HL-60/S4 treated with retinoic acid at 250 ng/mL for 4 days and 3 days (cell line): ENCODE results near the gene PDE1C.

Experiments
- in situ Hi-C: fragments of 300-500 bp; cut with MboI; formaldehyde crosslinking; loops from 2 replicates; pipeline ENCODE4 v1.7.0; 2022; ENCODE audit warnings: low sequenced_read_pairs

PDE1C gene

DNA sequence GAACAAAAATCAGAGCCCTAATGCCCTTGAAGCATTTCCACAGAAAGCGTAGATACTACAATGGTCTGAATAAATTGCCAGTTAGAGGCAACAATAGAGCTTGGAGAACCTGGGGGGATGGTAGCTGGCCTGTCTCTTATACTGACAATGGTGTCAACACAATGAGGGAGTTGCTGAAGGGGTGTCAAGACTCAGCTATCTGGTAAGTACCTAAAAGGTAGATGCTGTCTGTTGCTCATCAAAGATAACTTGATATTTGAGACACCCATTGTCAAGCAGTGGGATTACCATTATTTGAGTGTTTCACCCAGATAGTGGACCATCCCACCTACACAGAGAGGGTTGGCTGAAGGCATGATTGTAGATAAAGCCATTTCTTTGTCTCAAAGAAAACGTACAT lies 72.8 kb downstream of the PDE1C start:
- in situ Hi-C loops: no loop called here

GRCh38 chr7:31995134-31995533 lies 75.1 kb downstream of the PDE1C start:
- in situ Hi-C loops: no loop called here

GRCh38 chr7:31991846-31992245 lies 78.4 kb downstream of the PDE1C start:
- in situ Hi-C loops: no loop called here

GRCh38 chr7:31991406-31991805 lies 78.8 kb downstream of the PDE1C start:
- in situ Hi-C loops: no loop called here

DNA sequence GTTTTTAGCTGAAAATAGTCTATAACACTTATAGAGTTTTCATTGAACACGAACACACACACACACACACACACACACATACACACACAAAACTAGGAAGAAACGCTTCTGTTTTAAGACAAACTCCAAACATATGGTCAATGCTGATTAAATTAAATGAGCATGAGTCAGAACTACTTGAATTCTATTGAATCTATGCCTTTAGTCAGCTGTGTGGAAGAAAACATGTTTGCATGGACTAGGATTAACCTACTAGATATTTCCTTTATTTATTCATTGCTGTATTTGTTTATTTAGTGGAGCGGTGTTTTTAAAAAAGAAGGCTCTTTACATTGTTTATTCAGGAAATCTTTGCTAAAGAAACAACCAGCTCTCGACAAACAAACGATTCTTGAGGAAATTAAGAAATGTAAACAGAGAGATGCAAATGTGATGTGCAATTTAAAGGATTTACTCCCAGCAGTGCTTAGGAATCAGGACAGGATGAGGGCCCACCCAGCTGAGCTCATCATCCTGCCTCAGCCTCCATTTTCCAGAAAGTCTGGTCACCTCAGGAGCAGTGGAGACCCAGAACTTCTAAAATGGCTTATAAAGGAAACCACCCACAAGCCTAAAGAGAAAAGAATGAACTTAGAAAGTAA lies 83.2 kb downstream of the PDE1C start:
- in situ Hi-C loops: no loop called here

DNA sequence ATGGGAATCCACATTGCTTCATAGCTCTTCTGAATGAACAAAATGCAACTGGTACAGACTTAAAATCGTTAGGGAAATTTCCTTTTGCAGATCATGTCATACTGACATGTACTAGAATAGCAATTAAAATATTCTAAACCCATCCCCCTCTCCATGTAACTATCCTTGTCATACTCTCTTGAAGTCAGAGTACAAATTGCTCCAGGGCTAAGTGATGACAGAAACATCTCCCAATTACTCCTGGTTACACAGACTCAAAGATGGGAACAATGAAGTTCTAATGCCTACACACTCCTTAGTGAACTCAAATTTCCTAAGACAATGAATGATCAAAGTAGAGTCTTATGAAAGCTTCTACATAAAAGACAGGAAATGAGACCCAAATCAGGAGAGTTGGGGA lies 87.2 kb downstream of the PDE1C start:
- in situ Hi-C loops: no loop called here

DNA sequence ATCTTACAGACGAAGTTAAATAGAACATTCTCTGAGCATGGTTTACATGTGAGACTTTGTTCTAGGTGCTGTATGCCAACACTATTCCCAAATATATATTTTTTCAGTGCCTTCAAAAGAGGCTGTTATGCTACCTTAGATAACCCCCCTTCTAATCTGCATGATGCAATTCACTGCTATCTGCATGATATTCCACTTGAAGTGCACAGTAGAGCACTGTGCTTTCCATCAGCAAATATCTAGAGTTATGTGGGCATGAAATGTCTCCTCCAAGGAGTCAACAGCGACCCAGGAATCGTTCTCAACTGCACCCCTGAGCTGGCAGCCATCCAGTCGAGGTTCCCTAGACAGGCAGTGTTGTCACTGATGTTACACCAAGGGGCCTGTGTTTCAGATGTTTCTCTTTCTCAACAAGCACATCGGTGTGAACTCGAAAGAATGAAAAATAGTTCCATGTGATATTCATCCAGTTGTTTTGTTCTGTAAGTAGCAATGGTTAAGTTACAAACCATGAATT lies 88.3 kb downstream of the PDE1C start:
- in situ Hi-C loops: no loop called here

DNA sequence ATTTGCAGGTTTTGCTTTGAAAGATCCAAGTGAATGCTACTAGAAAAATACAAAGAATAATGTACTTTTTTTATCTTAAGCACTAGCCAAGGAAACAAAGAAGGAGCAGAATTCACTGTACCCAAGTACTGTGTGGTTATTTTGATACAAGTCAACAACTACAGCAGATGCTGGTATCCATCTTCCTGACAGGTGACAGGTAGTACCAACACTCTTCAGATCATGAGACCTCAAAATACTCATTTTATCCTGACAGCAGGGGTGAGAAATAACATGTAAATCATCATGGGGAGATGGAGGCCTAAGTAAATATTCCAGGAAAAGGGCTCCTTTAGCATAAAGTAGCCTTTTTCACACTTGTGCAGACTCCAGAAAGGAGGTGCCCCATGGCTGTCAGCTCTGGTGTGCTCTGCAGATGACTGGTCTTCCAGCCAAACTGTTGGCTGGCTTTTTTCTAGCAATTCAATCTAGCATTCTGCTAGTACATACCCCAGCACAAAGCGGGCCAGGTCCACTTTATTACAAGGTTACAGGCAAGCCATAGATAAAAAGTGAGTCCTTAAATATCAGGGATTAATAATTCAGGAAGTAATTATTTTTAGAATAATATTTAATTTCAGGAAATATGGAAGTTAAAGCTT lies 90.4 kb downstream of the PDE1C start:
- in situ Hi-C loops: no loop called here

- in situ Hi-C loops: no loop called here
Measured at GRCh38 chr7:31975546-31975945, 94.7 kb downstream of the PDE1C start.

DNA sequence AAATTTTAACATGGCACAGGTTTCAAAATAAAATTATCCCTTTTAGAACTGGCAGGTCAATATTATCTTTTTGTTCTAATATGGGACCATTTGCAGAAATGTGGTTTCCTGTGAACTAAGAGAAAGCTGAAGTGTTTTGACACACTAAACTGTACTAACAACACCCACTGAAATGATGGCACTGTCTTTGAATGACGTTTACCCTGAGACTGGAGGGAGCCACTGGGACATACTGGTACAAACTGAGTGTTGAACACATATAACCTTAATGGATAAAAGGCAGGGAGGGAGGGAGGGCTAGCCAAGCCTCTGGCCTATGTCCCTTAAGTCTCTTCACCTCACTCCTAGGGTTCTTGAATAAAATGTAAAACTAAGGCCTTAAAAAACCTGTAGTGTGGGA lies 95.9 kb downstream of the PDE1C start:
- in situ Hi-C loops: no loop called here

- in situ Hi-C loops: no loop called here
Measured at GRCh38 chr7:31971049-31971667, 99.0 kb downstream of the PDE1C start.

- in situ Hi-C loops: no loop called here
Measured at GRCh38 chr7:31970501-31970900, 99.7 kb downstream of the PDE1C start.

GRCh38 chr7:31963569-31964175 lies 106.5 kb downstream of the PDE1C start:
- in situ Hi-C loops: no loop called here

- in situ Hi-C loops: no loop called here
Measured at GRCh38 chr7:31962246-31962645, 108.0 kb downstream of the PDE1C start.

DNA sequence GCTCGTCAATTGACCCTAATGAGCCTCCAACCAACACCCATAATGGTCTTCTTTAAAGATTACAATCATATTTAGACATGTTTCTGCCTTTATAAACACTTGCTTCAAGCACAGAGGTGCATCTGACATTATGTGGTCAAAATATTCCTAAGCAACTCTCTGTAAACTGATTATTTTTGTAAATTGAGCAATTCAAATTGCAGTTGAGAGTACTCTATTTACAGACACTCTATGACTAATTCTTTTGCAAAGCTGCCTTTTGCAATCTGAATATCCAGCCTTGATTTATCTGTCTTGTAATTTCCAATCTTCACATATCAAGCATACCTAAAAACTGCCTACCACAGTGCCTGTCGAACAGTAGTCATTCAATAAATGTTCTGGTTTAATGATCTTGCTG lies 112.0 kb downstream of the PDE1C start:
- in situ Hi-C loops: no loop called here

- in situ Hi-C loops: no loop called here
Measured at GRCh38 chr7:31957756-31958155, 112.5 kb downstream of the PDE1C start.

GRCh38 chr7:31957090-31957720 lies 113.0 kb downstream of the PDE1C start:
- in situ Hi-C loops: no loop called here

DNA sequence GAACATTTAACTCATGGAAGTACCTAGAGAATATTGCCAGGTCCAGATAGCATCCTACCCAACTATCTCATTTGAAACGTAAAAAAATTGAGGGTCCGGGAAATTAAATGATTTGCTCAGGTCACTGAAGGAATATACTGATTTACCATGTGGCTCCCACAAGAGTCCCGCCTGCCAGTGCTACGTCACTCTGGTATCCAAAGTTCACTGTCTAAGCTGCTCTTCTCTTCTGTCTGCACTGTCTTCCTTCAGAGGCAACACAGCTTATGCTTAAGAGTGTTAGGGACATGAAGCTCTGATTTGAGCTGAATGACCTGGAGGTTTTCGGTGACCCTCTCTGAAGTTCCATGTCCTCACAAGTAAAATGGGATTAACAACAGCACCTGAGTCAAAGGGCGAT lies 114.6 kb downstream of the PDE1C start:
- in situ Hi-C loops: no loop called here

DNA sequence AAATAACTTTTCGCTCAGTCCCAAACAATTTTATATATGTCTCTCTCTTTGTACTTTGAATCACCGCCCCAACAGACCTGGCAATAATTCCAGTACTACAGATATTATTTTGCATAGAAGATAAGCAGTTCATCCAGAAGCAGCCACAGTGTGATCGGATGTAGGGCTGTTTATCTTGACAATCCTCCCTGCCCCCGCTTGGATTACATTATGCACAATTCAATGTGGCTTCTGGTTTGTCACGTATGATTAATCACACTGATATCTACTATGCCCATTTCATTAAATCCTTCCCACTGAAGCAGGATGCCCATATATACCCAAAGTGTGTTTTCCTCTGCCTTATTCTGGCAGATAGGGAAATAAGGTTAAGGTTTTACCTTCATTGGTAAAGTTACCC lies 115.2 kb downstream of the PDE1C start:
- in situ Hi-C loops: no loop called here

GRCh38 chr7:31954500-31954899 lies 115.7 kb downstream of the PDE1C start:
- in situ Hi-C loops: no loop called here

DNA sequence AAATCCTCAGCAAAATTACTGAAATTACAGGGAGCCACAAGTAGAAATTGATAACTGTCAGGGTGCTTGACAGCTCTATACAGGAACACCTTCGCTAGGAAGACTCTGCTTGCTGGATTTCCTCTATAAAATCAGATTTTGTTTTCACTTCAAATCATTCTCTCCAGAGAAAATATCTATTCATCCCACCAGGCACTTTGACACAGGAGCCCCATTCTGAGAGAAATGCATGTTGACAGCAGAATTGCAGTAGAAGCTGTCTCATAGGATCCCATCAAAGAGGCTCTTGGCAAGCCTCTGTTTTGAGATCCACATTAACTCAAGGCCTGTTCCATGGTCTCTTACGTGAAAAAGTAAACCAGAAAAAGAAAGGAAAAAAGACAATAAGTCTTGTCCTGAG lies 116.8 kb downstream of the PDE1C start:
- in situ Hi-C loops: no loop called here
